Measurements from ENCODE around the gene INTS14. TPM values are rescaled to one million over a fixed set of nuclear protein-coding genes. Genes with fewer than 3 reads are reported as not detected.

Gene INTS14
- total RNA-seq, 1 donor from 2014 or later: 32.0 TPM

DNA sequence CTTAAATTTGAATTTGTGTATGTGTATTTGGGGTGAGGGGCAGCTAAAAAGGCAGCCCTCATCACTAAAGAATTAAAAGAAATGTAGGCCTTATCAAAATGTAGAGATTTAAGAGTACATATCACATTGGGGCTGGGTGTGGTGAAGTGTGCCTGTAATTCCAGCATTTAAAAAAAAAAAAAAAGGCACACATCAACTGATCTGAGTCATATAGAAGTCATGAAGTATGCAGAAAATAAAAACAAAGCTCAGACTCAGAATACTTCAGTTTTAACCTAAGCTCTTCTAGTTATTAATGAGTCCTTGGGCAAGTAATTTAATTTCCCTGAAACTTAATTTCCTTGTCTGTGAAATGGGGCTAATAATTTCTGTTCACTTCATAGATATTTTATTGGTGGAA lies 42.4 kb upstream of the INTS14 start:
- peaks cover 7% of the 10 kb centered on the region for H3K4me1 ChIP-seq

DNA sequence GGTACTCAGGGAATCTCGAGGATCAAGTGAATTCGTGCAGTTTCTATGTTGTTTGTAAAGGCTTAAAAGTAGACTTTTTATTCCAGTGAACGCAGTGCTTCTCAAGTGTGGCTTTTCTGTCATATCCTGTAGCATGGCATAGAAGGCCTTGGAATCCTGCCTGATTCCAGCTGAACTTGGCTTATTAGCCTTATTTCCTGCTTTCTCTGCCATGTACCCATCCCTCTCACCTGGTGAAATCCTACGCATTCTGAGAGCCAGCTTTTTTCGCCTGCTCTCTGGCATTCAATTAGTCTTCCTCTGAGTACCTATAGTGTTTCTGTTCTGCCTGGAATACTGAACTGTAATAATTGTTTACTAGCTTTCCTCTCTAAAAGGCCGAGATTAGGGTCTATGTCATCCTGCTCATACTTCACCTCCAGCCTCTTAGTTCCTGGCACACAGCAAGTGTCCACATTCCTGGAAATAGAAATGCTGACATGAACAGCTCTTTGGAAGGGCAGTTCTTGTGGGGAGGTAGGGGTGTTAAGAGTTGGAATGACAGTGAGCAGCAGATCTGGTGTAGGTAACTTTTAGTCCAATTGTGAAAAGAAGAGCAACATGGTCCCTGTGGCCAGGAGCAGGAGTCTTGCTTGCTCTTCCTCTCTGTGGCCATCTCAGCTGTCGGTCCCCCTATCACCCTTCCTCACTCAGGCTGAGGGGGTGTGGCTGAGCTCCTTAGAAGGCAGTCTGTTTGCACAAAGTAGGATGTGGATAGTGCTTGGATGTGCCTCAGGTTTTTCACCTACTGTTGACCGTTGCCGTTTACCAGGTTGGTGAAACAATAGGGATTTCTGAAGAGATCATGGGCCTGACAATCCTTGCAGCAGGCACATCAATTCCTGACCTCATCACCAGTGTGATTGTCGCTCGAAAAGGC lies 41.2 kb upstream of the INTS14 start:
- Histone ChIP-seq H3K27me3 (no peaks in the 10 kb centered on the region), H3K9me3 (no peaks in the 10 kb centered on the region), H3K27ac (no peak overlapping the region), H3K36me3 (peaks cover 35% of the 10 kb centered on the region), H3K4me1 (peaks cover 7% of the 10 kb centered on the region), H3K4me3 (no peak overlapping the region)
- TF ChIP-seq, protein P1, sequence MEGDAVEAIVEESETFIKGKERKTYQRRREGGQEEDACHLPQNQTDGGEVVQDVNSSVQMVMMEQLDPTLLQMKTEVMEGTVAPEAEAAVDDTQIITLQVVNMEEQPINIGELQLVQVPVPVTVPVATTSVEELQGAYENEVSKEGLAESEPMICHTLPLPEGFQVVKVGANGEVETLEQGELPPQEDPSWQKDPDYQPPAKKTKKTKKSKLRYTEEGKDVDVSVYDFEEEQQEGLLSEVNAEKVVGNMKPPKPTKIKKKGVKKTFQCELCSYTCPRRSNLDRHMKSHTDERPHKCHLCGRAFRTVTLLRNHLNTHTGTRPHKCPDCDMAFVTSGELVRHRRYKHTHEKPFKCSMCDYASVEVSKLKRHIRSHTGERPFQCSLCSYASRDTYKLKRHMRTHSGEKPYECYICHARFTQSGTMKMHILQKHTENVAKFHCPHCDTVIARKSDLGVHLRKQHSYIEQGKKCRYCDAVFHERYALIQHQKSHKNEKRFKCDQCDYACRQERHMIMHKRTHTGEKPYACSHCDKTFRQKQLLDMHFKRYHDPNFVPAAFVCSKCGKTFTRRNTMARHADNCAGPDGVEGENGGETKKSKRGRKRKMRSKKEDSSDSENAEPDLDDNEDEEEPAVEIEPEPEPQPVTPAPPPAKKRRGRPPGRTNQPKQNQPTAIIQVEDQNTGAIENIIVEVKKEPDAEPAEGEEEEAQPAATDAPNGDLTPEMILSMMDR (IDR thresholded peaks at IDR 0.05): no peak
- ATAC-seq (peak; percentile 59), DNase-seq (no peak)
- intact Hi-C loops (cut with DNase I): no loop called here

More for the DNA sequence above, 42.4 kb upstream of the INTS14 start:
- DNase-seq (no peak), ATAC-seq (no peak)
- intact Hi-C loops (cut with DNase I): no loop called here
- no peak overlapping the region for H3K4me3 ChIP-seq
- H3K27me3 ChIP-seq: no peaks in the 10 kb centered on the region
- TF ChIP-seq, protein P1 (IDR thresholded peaks at IDR 0.05): no peak
- peaks cover 45% of the 10 kb centered on the region for H3K36me3 ChIP-seq
- no peaks in the 10 kb centered on the region for H3K9me3 ChIP-seq
- H3K27ac ChIP-seq: no peak overlapping the region

GRCh38 chr15:65651042-65651322 lies 40.1 kb upstream of the INTS14 start:
- DNase-seq: no peak
- Histone ChIP-seq H3K27ac (no peak overlapping the region), H3K36me3 (peaks cover 27% of the 10 kb centered on the region), H3K4me1 (peaks cover 7% of the 10 kb centered on the region), H3K9me3 (no peaks in the 10 kb centered on the region), H3K27me3 (no peaks in the 10 kb centered on the region), H3K4me3 (no peak overlapping the region)
- intact Hi-C loops (cut with DNase I): no loop called here
- TF ChIP-seq, protein P1 (IDR thresholded peaks at IDR 0.05): no peak
- ATAC-seq: no peak

- no peak for DNase-seq
- no peak for ATAC-seq
- no peaks in the 10 kb centered on the region for H3K27me3 ChIP-seq
- H3K4me3 ChIP-seq: no peak overlapping the region
- H3K9me3 ChIP-seq: no peaks in the 10 kb centered on the region
- H3K4me1 ChIP-seq: peaks cover 7% of the 10 kb centered on the region
- intact Hi-C loops (cut with DNase I): no loop called here
- H3K36me3 ChIP-seq: peaks cover 22% of the 10 kb centered on the region
- TF ChIP-seq, protein P1 (IDR thresholded peaks at IDR 0.05): no peak
- H3K27ac ChIP-seq: no peak overlapping the region
These were observed 39.5 kb upstream of the INTS14 start for GRCh38 chr15:65650312-65651041.

DNA sequence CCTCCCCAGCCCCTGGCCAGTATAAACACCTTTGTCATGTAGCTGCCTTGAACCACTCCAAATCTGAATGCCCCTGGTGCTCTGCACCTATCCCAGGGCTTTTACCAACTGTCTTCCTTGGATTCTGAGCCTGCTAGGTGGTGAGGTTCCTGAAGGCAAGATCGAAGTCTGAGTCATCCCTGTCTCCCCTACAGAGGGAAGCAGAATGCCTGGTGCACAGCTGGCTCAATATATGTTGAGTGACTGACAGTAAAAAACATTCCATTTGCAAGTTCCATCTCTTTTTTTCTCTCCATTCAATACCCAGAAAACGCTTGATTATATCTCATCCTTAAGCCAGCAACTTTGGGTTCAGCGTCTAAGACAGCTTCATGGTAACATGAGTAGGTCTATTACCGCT lies 35.6 kb upstream of the INTS14 start:
- intact Hi-C loops (cut with DNase I): no loop called here
- H3K4me1 ChIP-seq: peaks cover 3% of the 10 kb centered on the region

More for the DNA sequence above, 35.6 kb upstream of the INTS14 start:
- Histone ChIP-seq H3K4me3 (no peak overlapping the region), H3K27me3 (no peaks in the 10 kb centered on the region), H3K9me3 (no peaks in the 10 kb centered on the region), H3K27ac (no peak overlapping the region), H3K36me3 (peaks cover 7% of the 10 kb centered on the region)
- ATAC-seq: no peak
- no peak for DNase-seq
- TF ChIP-seq, protein P1 (IDR thresholded peaks at IDR 0.05): no peak

Measured in upper lobe of right lung (tissue), 1 donor.